Kidney epithelial cell (primary cell): ENCODE data around the gene CYGB. TPM values are rescaled to one million over a fixed set of nuclear protein-coding genes. Genes with fewer than 3 reads are reported as not detected.
A peak's percentile ranks its signal among the peaks of the same experiment; 100 is the strongest.
"Not testable (repeated sequence)": the region's sequence is repeated elsewhere in the genome, so short reads cannot be mapped to it uniquely, and the experiment has no call there.

Experiments used
- DNase-seq: peaks from one replicate; pipeline ENCODE4 v3.0.0-alpha.2; 2010; ENCODE audit warnings: low read depth
- H3K27me3 ChIP-seq: 2 replicates; pipeline ENCODE4 v1.6.0; 2011; ENCODE audit warnings: low read length; ENCODE audit not compliant: control insufficient read depth, insufficient read depth
- H3K36me3 ChIP-seq: 2 replicates; pipeline ENCODE4 v1.5.1; 2011; ENCODE audit warnings: low read length; ENCODE audit not compliant: control insufficient read depth, insufficient read depth
- H3K4me3 ChIP-seq: 2 replicates; pipeline ENCODE4 v1.5.1; 2011; ENCODE audit warnings: low read depth, mild to moderate bottlenecking, control low read depth, low read length
- CTCF ChIP-seq: IDR thresholded peaks from 2 replicates; pipeline ENCODE4 v1.5.1; 2011; ENCODE audit warnings: mild to moderate bottlenecking, moderate library complexity, low read length, control low read depth, inconsistent platforms; ENCODE audit not compliant: insufficient read depth, poor library complexity, severe bottlenecking
- total RNA-seq: library from RNA; depleted of rRNA; stranded (reverse); fragments of >200 nt; gene quantifications from 2 replicates; pipeline ENCODE4 v1.2.3, GENCODE V29; 2015

The CYGB gene
- total RNA-seq, 1 donor from 2014 or later = 16.9 TPM

GRCh38 chr17:76561332-76561731, 23.8 kb upstream of the CYGB start:
- Histone ChIP-seq H3K36me3 (no peaks in the 10 kb centered on the region), H3K4me3 (no peak overlapping the region), H3K27me3 (no peaks in the 10 kb centered on the region)
- DNase-seq = no peak
- no peak for TF ChIP-seq CTCF

GRCh38 chr17:76560877-76561221, 23.3 kb upstream of the CYGB start:
- Histone ChIP-seq H3K27me3 (no peaks in the 10 kb centered on the region), H3K36me3 (no peaks in the 10 kb centered on the region), H3K4me3 (no peak overlapping the region)
- no peak for DNase-seq
- TF ChIP-seq CTCF = no peak

GRCh38 chr17:76560036-76560876, 22.7 kb upstream of the CYGB start:
- no peak for TF ChIP-seq CTCF
- H3K27me3 ChIP-seq = no peaks in the 10 kb centered on the region
- H3K36me3 ChIP-seq = no peaks in the 10 kb centered on the region
- H3K4me3 ChIP-seq = no peak overlapping the region
- no peak for DNase-seq

- DNase-seq, H3K27me3 ChIP-seq, H3K36me3 ChIP-seq, H3K4me3 ChIP-seq: not testable (repeated sequence)
Measured at GRCh38 chr17:76559460-76559859, 22.0 kb upstream of the CYGB start.

GRCh38 chr17:76558198-76559095, 20.9 kb upstream of the CYGB start:
- DNase-seq = no peak
- TF ChIP-seq CTCF = peak; percentile 59
- Histone ChIP-seq H3K4me3 (peak overlapping the region; percentile 66), H3K36me3 (no peaks in the 10 kb centered on the region), H3K27me3 (no peaks in the 10 kb centered on the region)
